Measurements from ENCODE around the gene ZNF846.
A peak's percentile ranks its signal among the peaks of the same experiment; 100 is the strongest.
"Not testable (repeated sequence)": the region's sequence is repeated elsewhere in the genome, so short reads cannot be mapped to it uniquely, and the experiment has no call there.

ZNF846 gene

DNA sequence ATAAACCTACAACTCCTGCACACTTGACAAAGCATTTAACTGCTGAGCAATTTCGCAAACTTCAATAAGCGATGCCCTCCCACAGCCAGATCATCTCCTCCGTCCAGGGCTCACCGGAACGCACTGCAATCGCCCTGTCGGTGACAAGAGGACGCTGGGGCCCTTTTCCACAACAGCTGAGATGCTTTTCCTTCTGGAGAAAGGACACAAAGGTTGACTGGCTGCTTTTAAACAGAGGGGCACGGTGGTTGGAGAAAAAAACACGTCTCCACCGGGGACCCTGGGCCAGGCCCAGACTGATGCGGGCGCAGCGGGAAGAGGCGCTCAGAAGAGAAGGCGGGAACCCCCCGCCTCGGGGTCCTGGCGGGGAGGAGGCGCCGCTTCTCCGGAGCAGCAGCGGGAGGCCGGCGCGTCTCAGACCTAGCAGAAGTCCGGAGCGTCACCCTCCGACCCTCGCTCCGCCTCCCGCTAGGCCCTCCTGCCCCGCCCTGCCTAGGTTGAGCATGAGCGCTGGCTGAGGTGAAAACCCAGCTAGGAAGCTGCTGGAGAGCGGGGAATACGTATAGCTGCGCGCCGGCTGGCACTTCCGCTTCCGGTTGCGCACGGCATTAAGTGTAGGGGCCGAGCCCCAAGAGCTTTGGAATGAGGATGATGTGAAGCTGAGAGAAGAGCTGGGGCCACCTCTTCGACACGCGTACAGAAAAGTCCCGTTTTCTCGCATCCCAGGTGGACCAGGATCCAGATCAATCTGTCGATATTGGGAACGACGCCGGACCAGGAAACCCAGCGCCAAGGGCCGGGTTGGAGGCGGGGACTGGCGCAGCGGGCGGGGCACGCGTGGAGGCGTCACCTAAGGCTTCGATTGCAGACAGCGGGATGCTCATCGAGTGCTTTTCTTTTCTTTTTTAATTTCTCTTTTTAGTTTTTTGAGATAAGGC, at the start of gene ZNF846:
TSS of gene ZNF846 (minus strand) at position 564 of the 938 bp plus-strand sequence. CDS start 3,788 bp downstream, outside the sequence.
- peak; percentile 56 to 66 for DNase-seq

GRCh38 chr19:9818175-9818733, 49.7 kb upstream of the ZNF846 start:
- DNase-seq: no peak

DNA sequence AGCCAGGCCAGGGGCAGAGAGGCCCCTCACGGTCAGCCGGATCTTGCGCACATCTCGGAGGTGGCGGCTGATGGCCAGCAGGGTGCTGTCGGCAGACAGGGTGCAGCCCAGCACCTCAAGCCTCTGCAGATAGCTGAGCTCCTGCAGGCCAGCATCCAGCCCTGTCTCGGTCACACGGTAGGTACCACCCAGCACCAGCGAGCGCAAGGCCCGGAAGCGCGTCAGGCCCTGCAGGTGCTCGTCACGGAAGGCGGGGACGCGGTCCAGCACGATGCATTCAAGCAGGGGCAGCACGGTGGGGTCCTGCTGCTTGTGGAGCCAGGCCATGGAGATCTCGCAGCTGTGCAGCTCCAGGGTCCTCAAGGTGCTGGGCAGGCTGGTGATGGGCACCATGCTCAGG, 42.6 kb upstream of the ZNF846 start:
- DNase-seq: no peak

DNA sequence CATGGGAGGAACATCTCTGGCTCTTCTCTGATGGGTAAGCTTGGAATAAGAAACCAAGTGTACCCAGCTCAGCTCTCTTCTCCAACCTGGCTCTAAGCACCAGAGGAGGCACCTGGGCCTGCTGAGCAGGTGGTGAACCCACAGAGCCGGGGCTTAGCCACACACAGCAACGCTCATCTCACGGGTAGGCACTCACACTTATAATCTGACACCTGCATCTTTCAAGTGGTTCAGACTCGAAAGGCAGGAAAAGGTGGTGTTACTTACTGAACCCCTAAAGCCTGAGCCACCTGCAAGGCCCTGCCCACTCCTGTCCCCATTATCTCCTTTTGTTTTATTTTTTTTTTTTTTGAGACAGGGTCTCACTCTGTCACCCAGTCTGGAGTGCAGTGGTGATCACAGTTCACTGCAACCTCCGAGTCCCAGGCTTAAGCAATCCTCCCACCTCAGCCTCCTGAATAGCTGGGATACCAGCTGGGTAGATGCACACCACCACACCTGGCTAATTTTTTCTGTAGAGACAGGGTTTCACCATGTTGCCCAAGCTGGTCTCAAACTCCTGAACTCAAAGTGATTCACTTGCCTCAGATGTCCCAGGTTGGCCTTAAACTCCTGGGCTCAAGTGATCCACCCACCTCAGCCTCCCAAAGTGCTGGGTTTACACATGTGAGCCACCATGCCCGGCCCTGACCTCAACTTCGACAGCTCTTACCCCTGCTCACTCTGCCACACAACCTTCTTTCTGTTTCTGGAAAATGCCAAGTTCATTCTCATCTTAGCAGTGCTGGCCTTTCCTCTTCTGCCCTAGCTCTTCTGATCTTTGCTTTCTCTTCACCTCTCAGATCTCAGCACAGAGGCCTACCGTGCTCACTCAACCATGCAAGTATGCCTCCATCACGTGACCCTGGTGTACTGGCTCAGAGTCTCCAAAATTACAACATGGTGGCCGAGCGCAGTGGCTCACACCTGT, 40.6 kb upstream of the ZNF846 start:
- no peak for DNase-seq

GRCh38 chr19:9806803-9807202, 38.3 kb upstream of the ZNF846 start:
- no peak for DNase-seq

DNA sequence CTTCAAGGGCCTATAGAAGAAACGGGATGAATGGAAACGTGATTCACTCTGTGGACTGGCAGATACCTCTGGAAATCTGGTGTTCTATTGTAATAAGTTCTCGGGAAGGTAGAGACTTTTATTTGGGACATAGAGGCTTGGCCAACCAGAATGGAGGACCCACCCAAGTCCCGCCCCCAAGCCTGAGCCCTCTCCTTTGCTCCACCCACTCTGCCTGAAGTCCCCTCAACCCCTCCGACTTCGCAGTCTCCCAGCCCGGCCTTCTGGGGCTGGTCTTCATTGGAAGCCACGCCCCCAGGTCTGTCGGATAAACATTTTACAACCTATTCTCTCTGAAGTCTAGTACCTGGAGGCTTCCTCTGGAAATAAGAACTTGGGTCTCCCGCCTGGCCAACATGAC, 33.4 kb upstream of the ZNF846 start:
- no peak for DNase-seq

- no peak for DNase-seq
Observed at GRCh38 chr19:9799162-9799561, 30.6 kb upstream of the ZNF846 start.

DNA sequence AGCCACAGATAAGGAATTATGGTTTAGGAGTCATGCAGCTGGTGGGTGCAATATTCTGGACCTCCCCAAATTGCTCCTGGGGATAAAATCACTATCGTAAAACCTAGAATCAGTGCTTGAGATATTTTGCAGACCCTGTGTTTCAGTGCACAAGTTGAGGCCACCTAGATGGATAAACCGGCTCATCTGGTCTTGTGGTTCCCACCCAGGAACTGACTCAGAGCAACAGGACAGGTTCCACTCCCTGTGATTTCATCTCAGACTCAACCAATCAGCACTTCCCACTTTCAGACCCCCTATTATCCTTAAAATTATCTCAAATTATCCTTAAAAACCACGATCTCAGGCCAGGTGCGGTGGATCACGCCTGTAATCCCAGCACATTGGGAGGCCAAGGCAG, 29.3 kb upstream of the ZNF846 start:
- DNase-seq: no peak

DNA sequence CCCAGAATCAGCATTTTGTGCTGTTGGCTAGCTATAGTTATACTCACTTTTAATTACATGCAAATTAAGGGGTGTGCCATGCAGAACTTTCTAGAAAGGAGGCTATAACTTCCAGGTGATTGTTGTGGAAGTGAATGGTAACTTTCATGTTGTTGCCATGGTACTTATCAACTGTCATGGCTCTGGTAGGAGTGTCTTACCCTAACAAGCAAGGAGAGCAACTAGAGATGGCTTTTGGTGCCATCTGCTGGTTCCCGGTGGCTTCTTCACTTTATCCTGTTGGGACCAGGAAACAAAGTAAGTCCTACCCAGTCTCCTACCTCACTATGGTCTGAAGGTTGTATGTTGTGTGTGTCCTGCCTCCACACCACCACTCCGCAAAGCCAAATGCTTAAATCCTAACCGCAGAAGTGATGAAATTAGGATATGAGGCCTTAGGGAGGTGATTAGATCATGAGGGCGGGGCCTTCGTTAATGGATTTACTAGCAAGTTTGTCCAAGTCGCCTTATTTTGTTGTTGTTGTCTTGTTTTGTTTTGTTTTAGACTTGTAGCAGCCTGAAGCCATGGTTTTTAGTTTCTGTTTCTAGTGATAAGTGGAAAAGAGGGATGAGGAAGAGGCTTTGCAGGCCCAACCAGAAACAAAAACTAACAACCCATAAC, 27.7 kb upstream of the ZNF846 start:
- peak in 1 of 2 experiments; percentile 24 for DNase-seq

DNA sequence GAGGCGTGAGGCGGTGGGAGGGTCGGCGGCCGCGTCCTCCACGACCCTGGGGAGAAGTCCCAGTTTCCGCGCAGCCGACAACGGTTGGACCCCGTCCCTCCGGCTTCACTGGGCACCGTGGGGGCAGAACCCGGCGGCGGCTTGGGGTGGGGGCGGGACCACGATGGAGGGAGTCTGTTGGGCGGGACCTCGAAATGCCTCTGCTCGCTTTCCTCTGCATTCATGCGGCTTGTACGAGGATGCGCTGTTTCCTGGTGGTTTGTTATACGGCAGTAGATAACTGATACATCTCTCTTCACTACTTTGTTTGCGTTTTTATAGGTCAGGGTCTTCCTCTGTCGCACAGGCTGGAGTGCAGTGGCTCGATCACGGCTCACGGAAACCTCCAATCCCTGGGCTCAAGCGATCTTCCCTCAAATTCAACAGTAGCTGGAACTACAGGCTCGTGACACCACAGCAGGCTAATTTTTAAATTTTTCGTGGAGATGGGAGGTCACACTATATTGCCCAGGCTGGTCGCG, 24.6 kb upstream of the ZNF846 start:
- DNase-seq: no peak

DNA sequence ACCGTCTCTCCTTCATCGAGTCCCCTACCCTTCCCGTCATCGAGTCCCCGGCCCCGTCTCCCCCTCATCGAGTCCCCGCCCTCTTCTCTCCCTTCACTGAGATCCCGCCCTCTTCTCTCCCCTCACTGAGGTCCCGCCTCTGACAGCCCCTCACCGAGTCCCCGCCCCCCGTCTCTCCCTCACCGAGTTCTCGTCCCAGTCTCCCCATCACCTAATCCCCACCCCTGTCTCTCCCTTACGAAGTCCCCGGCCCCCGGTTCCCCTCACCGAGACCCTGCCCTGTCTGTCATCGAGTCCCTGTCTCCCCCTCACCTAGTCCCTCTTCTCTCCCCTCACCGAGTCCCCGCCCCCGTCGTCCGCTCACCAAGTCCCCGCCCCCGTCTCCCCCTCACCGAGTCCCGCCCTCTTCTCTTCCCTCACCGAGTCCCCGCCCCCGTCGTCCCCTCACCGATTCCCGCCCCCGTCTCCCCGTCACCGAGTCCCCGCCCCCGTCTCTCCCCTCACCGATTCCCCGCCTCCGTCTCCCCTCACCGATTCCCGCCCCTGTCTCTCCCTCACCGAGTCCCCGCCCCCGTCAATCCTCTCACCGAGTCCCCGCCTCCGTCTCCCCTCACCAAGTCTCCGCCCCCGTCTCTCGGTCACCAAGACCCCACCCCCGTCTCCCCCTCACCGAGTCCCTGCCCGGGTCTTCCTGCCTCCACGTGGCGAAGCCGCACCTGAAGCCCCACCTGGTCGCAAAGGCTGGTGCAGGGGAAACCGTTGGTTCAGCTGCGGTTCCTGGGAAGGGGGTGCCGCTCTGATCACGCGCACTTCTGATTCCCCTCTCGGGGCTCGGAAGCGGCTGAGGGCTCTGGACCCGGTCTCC, 23.9 kb upstream of the ZNF846 start:
- peak; percentile 7 to 39 for DNase-seq

- DNase-seq: peak; percentile 10 to 49
Observed at GRCh38 chr19:9791552-9792205, 23.1 kb upstream of the ZNF846 start.

DNA sequence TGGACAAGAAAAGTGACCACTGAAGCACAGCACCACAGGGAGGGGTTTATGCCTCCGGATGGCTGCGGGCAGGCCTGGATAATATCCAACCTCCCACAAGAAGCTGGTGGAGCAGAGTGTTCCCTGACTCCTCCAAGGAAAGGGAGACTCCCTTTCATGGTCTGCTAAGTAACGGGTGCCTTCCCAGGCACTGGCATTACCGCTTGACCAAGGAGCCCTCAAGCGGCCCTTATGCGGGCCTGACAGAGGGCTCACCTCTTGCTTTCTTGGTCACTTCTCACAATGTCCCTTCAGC, 22.5 kb upstream of the ZNF846 start:
- DNase-seq: not testable (repeated sequence)

- not testable (repeated sequence) for DNase-seq
Observed at GRCh38 chr19:9789579-9789978, 21.0 kb upstream of the ZNF846 start.

DNA sequence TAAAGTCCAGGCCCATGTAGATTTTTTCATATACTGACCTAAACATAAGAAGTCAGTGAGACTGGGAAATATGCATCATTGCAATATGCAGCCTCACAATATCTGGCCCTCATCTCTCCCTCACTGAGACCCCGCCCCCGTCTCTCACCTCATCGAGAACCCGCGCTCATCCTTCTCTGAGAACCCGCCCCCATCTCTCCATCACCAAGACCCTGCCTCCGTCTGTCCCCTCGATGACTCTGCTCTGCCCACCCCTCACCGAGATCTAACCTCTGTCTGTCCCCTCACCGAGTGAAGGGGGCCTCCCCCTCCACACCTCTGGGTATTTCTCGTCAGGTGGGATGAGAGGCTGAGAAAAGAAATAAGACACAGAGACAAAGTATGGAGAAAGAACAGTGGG, 20.5 kb upstream of the ZNF846 start:
- no peak for DNase-seq

- not testable (repeated sequence) for DNase-seq
Observed at GRCh38 chr19:9788604-9789003, 20.1 kb upstream of the ZNF846 start.

DNA sequence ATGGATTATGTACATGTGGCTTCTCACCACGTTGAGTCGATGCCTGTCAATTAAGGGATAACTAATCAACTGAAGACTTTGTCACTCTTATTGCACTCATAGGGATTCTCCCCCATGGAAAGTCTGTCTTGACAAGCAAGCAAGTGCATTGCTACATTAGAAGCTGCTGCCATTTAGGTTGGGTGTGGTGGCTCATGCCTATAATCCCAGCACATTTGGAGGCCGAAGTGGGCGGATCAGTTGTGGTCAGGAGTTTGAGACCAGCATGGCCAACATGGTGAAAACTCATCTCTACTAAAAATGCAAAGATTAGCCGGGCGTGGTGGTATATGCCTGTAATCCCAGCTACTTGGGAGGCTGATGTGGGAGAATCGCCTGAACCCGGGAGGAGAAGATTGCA, 18.3 kb upstream of the ZNF846 start:
- DNase-seq: no peak

- DNase-seq: no peak
Observed at GRCh38 chr19:9786342-9786741, 17.8 kb upstream of the ZNF846 start.

DNA sequence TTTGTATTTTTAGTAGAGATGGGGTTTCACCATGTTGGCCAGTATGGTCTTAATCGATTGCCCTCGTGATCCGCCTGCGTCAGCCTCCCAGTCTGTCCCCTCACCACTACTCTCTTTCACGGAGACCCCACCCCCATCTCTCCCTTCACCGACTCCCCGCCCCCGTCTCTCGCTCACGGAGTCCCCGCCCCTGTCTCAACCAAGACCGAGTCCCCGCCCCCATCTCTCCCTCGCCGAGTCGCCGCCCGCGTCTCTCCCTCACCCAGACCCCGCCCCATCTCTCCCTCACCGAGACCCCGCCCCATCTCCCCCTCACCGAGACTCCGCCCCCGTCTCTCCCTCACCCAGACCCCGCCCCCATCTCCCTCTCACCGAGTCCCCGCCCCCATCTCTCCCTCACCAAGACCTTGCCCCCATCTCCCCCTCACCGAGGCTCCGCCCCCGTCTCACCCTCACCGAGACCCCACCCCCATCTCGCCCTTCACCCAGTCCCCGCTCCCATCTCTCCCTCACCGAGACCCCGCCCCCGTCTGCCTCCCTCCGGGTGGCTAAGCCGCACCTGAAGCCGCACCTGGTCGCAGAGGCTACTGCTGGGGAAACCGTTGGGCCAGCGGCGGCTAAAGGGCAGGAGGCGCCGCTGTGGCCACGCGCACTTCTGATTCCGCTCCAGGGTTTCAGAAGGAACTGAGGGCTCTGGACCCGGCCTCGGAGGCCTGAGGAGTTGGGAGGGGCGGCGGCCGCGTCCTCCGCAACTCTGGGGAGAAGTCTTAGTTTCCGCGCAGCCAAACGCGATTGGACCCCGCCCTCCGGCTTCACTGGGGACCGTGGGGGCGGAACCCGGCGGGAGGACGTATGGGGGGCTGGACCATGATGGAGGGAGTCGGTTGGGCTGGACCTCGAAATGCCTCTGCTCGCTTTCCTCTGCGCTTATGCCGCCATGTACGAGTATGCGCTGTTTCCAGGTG, 17.1 kb upstream of the ZNF846 start:
- peak; percentile 53 to 92 for DNase-seq

GRCh38 chr19:9784163-9784496, 15.6 kb upstream of the ZNF846 start:
- not testable (repeated sequence) for DNase-seq
